SU-DHL-6 (cell line): ENCODE data around the gene GTF3A.

Experiments
- H2AFZ ChIP-seq: fragments of 200-600 bp; sonication (generic); 2 replicates; pipeline ENCODE4 v1.6.1; 2014; ENCODE audit warnings: low read depth, mild to moderate bottlenecking, moderate library complexity, mixed read lengths, antibody characterized with exemption, low read length; ENCODE audit not compliant: severe bottlenecking
- H3F3A ChIP-seq: fragments of 200-600 bp; shearing (Covaris generic); 2 replicates; pipeline ENCODE4 v1.6.0; 2016; ENCODE audit warnings: antibody characterized with exemption, mild to moderate bottlenecking; ENCODE audit not compliant: insufficient read depth
- H3K27ac ChIP-seq: fragments of 200-600 bp; sonication (generic); 2 replicates; pipeline ENCODE4 v1.5.1; 2016; ENCODE audit warnings: low read depth, mild to moderate bottlenecking, low read length, moderate library complexity, mixed read lengths
- H3K27me3 ChIP-seq: fragments of 200-600 bp; sonication (generic), shearing (Covaris generic); 2 replicates; pipeline ENCODE4 v1.6.0; 2014; ENCODE audit warnings: mild to moderate bottlenecking, low read length
- H3K36me3 ChIP-seq: fragments of 200-600 bp; sonication (generic); 2 replicates; pipeline ENCODE4 v1.6.1; 2014; ENCODE audit warnings: mild to moderate bottlenecking, low read length, mixed read lengths
- H3K4me2 ChIP-seq: fragments of 300-600, 200-600 bp; shearing (Covaris generic), sonication (generic); 2 replicates; pipeline ENCODE4 v1.6.0; 2014; ENCODE audit warnings: low read length, low read depth, mild to moderate bottlenecking; ENCODE audit not compliant: poor library complexity, severe bottlenecking
- H3K4me3 ChIP-seq: fragments of 200-600 bp; sonication (generic); 2 replicates; pipeline ENCODE4 v1.5.1; 2014; ENCODE audit warnings: antibody characterized with exemption, low read length, mild to moderate bottlenecking, mixed read lengths; ENCODE audit not compliant: insufficient read depth, poor library complexity, severe bottlenecking
- H3K79me2 ChIP-seq: fragments of 200-600 bp; sonication (generic); 2 replicates; pipeline ENCODE4 v1.6.1; 2014; ENCODE audit warnings: mild to moderate bottlenecking, low read length, moderate library complexity; ENCODE audit not compliant: insufficient read depth
- H3K9ac ChIP-seq: fragments of 200-600 bp; sonication (generic); 2 replicates; pipeline ENCODE4 v1.7.0; 2014; ENCODE audit warnings: mild to moderate bottlenecking, low read length
- H3K9me2 ChIP-seq: fragments of 200-600 bp; sonication (generic); replicated peaks from 2 replicates; pipeline ENCODE4 v1.6.1; 2014; ENCODE audit warnings: low read length; ENCODE audit not compliant: insufficient read depth
- H3K9me3 ChIP-seq: fragments of 200-600 bp; sonication (generic); 2 replicates; pipeline ENCODE4 v1.6.1; 2014; ENCODE audit warnings: low read length, mixed read lengths; ENCODE audit not compliant: insufficient read depth
- H4K20me1 ChIP-seq: fragments of 200-600 bp; sonication (generic); 2 replicates; pipeline ENCODE4 v1.6.1; 2014; ENCODE audit warnings: low read depth, mild to moderate bottlenecking, antibody characterized with exemption, low read length, moderate library complexity, mixed read lengths
- CTCF ChIP-seq: fragments of 200-600 bp; sonication (generic); IDR thresholded peaks from one replicate; pipeline ENCODE4 v1.5.1; 2017; ENCODE audit warnings: antibody characterized with exemption, mild to moderate bottlenecking, low read length, moderate library complexity; ENCODE audit not compliant: insufficient read depth, poor library complexity, severe bottlenecking
- EZH2phosphoT487 ChIP-seq: fragments of 200-600 bp; sonication (generic), shearing (Covaris generic); conservative IDR thresholded peaks from 2 replicates; pipeline ENCODE4 v1.6.1; 2018; ENCODE audit warnings: mild to moderate bottlenecking, antibody characterized with exemption, low read length, moderate library complexity, mixed read lengths

The GTF3A gene

GRCh38 chr13:27472941-27473340 lies 48.5 kb downstream of the GTF3A start:
- TF ChIP-seq CTCF (no peak), EZH2phosphoT487 (no peak)
- no peak overlapping the region for H3K27ac ChIP-seq

GRCh38 chr13:27474751-27475268 lies 50.4 kb downstream of the GTF3A start:
- H3K9ac ChIP-seq = no peak overlapping the region
- no peaks in the 10 kb centered on the region for H3K36me3 ChIP-seq
- no peak overlapping the region for H3K4me2 ChIP-seq
- no peaks in the 10 kb centered on the region for H3K27me3 ChIP-seq
- H4K20me1 ChIP-seq = no peaks in the 10 kb centered on the region
- no peaks in the 10 kb centered on the region for H3K79me2 ChIP-seq
- H3K27ac ChIP-seq = no peak overlapping the region
- TF ChIP-seq EZH2phosphoT487 (no peak), CTCF (no peak)
- no peak overlapping the region for H3K4me3 ChIP-seq
- no peaks in the 10 kb centered on the region for H3K9me3 ChIP-seq
- no peaks in the 10 kb centered on the region for H3K9me2 ChIP-seq
- H2AFZ ChIP-seq = no peak overlapping the region
- no peaks in the 10 kb centered on the region for H3F3A ChIP-seq

More at GRCh38 chr13:27472941-27473340, 48.5 kb downstream of the GTF3A start:
- Histone ChIP-seq H2AFZ (no peak overlapping the region), H3F3A (no peaks in the 10 kb centered on the region), H3K4me3 (no peak overlapping the region), H3K27me3 (no peaks in the 10 kb centered on the region), H3K36me3 (no peaks in the 10 kb centered on the region), H3K9me2 (no peaks in the 10 kb centered on the region), H3K4me2 (no peak overlapping the region), H4K20me1 (no peaks in the 10 kb centered on the region), H3K79me2 (no peaks in the 10 kb centered on the region), H3K9ac (no peak overlapping the region), H3K9me3 (no peaks in the 10 kb centered on the region)

GRCh38 chr13:27476943-27477703 lies 52.7 kb downstream of the GTF3A start:
- no peak overlapping the region for H2AFZ ChIP-seq
- no peaks in the 10 kb centered on the region for H3K79me2 ChIP-seq
- H3K27ac ChIP-seq = no peak overlapping the region
- no peaks in the 10 kb centered on the region for H3K27me3 ChIP-seq
- H4K20me1 ChIP-seq = no peaks in the 10 kb centered on the region
- H3K9ac ChIP-seq = no peak overlapping the region
- H3K9me3 ChIP-seq = no peaks in the 10 kb centered on the region
- no peaks in the 10 kb centered on the region for H3K9me2 ChIP-seq
- H3K36me3 ChIP-seq = no peaks in the 10 kb centered on the region
- no peak for TF ChIP-seq CTCF
- TF ChIP-seq EZH2phosphoT487 = no peak
- no peaks in the 10 kb centered on the region for H3F3A ChIP-seq
- no peak overlapping the region for H3K4me3 ChIP-seq
- no peak overlapping the region for H3K4me2 ChIP-seq
